ENCODE results near the gene KRTAP2-3. TPM values are rescaled to one million over a fixed set of nuclear protein-coding genes. Genes with fewer than 3 reads are reported as not detected.

KRTAP2-3 gene
- polyA plus RNA-seq, 2 of the 4 experiments (the other 2 are of a cell fraction), result not detected

DNA sequence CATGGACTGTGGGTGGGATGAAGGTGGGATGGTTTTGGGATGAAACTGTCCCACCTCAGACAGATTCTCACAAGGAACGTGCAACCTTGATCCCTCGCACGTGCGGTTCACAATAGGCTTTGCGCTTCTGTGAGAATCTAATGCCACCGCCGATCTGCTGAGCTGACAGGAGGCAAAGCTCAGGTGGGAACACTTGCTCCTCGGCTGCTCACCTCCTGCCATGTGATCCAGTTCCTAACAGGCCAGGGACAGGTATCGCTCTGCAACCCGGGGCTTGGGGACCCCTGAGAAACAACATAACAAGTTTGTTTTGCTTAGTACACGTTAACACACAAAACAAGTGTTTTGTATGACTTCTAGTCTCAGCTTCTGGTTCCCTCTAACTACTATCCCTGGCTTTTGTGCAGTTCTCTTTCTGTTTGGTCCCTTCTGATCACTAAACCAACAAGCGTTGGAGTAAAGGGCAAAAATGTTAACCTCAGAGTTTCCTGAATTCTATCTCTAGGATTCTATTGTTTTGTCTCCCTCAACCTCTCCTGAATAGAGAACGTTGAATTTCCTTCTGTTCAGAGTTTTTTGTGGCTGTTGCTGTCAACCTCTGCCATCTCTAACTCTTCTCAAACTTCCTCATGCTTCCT is 43.2 kb downstream of the KRTAP2-3 start:
- no peak overlapping the region for H3K4me3 ChIP-seq
- FAIRE-seq, result no peak
- ChIA-PET CTCF (interaction anchor here (1.3 to 1.9 kb wide), 4 partner anchors 9 to 12 kb away, joined by 4 to 5 read pairs (median 4); no protein-coding TSS in a partner anchor), POLR2A (no interaction called here)
- no peak for DNase-seq (ENCODE audit: low read depth in 1 of 2, low spot score in 1 of 2)
- H3K4me1 ChIP-seq, result peaks cover 19% of the 10 kb centered on the region; the same call in 1 of the 3 replicates
- no peak overlapping the region for H3K27ac ChIP-seq
- WGBS (ENCODE audit: missing lambda C conversion rate), result 80% methylated on average over 13 of the region's 13 CpGs
- no peak overlapping the region for H3K4me2 ChIP-seq
- TF ChIP-seq ESRRA (IDR thresholded peaks at IDR 0.05; ENCODE audit: borderline replicate concordance, low read length) (no peak), EHMT2 (IDR thresholded peaks at IDR 0.05; ENCODE audit: low read depth) (no peak), MAFK (IDR thresholded peaks at IDR 0.05; ENCODE audit: partially characterized antibody) (no peak), RFX5 (IDR thresholded peaks at IDR 0.05) (no peak), HEYL (CRISPR knock-in tag; IDR thresholded peaks at IDR 0.05) (no peak), NR3C1 (IDR thresholded peaks at IDR 0.05) (no peak), USF2 (IDR thresholded peaks at IDR 0.05) (no peak), KDM5A (IDR thresholded peaks at IDR 0.05) (no peak), NFE2L2 (conservative IDR thresholded peaks at IDR 0.05; ENCODE audit: low read length) (no peak), RCOR1 (IDR thresholded peaks at IDR 0.05; ENCODE audit: low read depth, low read length) (no peak), JUN (IDR thresholded peaks at IDR 0.05) (no peak), HOXB13 (CRISPR knock-in tag; IDR thresholded peaks at IDR 0.05; ENCODE audit: low read depth) (no peak), POLR2AphosphoS2 (conservative IDR thresholded peaks at IDR 0.05; ENCODE audit: low read length) (no peak), REST (IDR thresholded peaks at IDR 0.05) (no peak), JUNB (IDR thresholded peaks at IDR 0.05) (no peak)
- TF ChIP-seq, protein P1, sequence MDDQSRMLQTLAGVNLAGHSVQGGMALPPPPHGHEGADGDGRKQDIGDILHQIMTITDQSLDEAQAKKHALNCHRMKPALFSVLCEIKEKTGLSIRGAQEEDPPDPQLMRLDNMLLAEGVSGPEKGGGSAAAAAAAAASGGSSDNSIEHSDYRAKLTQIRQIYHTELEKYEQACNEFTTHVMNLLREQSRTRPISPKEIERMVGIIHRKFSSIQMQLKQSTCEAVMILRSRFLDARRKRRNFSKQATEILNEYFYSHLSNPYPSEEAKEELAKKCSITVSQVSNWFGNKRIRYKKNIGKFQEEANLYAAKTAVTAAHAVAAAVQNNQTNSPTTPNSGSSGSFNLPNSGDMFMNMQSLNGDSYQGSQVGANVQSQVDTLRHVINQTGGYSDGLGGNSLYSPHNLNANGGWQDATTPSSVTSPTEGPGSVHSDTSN (IDR thresholded peaks at IDR 0.05), result no peak
- H3K9me3 ChIP-seq, result no peaks in the 10 kb centered on the region
- no peak; a peak in 1 of 6 replicates for ATAC-seq

DNA sequence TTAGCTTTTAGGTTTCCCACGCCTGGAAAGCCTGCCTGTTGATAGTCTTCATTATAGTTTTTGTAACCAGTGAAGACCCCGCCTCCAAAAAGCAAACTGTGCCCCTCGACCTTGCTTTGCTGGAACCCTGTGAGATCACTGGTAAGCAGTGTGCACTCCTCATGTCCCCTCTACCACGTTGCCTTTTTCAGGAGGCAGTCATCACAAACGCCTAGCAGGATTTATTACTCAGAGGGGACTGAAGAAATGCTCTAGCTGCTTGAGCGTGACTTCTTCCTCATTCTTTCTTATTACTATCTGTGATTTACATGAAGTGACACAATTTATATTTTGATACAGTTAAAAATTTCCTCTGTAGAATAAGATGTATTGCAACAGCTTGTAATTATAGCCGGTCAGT is 44.5 kb downstream of the KRTAP2-3 start:
- ATAC-seq (no peak), FAIRE-seq (no peak), DNase-seq (ENCODE audit: low read depth in 1 of 2, low spot score in 1 of 2) (no peak)
- Histone ChIP-seq H3K4me2 (no peak overlapping the region), H3K4me3 (no peak overlapping the region), H3K9me3 (no peaks in the 10 kb centered on the region), H3K4me1 (peaks cover 17% of the 10 kb centered on the region; the same call in 1 of the 3 replicates), H3K27ac (no peak overlapping the region)
- CTCF ChIA-PET, result interaction anchor here (0.5 to 1.9 kb wide), 6 partner anchors 8 to 38 kb away, joined by 3 to 5 read pairs (median 4); no protein-coding TSS in a partner anchor
- POLR2A ChIA-PET, result no interaction called here
- WGBS (ENCODE audit: missing lambda C conversion rate), result 49% methylated on average over 7 of the region's 7 CpGs
- TF ChIP-seq POLR2AphosphoS2 (conservative IDR thresholded peaks at IDR 0.05; ENCODE audit: low read length) (no peak), HEYL (CRISPR knock-in tag; IDR thresholded peaks at IDR 0.05) (no peak), MYC (IDR thresholded peaks at IDR 0.05; ENCODE audit: borderline replicate concordance, low read length) (no peak), ZFP36 (IDR thresholded peaks at IDR 0.05; ENCODE audit: borderline replicate concordance, partially characterized antibody) (no peak), REST (IDR thresholded peaks at IDR 0.05) (no peak), ZSCAN20 (CRISPR knock-in tag; IDR thresholded peaks at IDR 0.05) (no peak), USF2 (IDR thresholded peaks at IDR 0.05) (no peak), MAX (IDR thresholded peaks at IDR 0.05) (no peak), EP300 (IDR thresholded peaks at IDR 0.05) (no peak), BHLHE40 (IDR thresholded peaks at IDR 0.05; ENCODE audit: low read depth, low read length) (no peak), FOSB (CRISPR knock-in tag; IDR thresholded peaks at IDR 0.05) (no peak)
- TF ChIP-seq, protein P2, sequence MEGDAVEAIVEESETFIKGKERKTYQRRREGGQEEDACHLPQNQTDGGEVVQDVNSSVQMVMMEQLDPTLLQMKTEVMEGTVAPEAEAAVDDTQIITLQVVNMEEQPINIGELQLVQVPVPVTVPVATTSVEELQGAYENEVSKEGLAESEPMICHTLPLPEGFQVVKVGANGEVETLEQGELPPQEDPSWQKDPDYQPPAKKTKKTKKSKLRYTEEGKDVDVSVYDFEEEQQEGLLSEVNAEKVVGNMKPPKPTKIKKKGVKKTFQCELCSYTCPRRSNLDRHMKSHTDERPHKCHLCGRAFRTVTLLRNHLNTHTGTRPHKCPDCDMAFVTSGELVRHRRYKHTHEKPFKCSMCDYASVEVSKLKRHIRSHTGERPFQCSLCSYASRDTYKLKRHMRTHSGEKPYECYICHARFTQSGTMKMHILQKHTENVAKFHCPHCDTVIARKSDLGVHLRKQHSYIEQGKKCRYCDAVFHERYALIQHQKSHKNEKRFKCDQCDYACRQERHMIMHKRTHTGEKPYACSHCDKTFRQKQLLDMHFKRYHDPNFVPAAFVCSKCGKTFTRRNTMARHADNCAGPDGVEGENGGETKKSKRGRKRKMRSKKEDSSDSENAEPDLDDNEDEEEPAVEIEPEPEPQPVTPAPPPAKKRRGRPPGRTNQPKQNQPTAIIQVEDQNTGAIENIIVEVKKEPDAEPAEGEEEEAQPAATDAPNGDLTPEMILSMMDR (IDR thresholded peaks at IDR 0.05), result no peak
